SK-N-DZ (cell line): ENCODE data around the gene RETN.

Source experiments
- DNase-seq: peaks from one replicate; pipeline ENCODE4 v3.0.0-alpha.2; 2015; ENCODE audit warnings: low spot score

RETN gene

DNA sequence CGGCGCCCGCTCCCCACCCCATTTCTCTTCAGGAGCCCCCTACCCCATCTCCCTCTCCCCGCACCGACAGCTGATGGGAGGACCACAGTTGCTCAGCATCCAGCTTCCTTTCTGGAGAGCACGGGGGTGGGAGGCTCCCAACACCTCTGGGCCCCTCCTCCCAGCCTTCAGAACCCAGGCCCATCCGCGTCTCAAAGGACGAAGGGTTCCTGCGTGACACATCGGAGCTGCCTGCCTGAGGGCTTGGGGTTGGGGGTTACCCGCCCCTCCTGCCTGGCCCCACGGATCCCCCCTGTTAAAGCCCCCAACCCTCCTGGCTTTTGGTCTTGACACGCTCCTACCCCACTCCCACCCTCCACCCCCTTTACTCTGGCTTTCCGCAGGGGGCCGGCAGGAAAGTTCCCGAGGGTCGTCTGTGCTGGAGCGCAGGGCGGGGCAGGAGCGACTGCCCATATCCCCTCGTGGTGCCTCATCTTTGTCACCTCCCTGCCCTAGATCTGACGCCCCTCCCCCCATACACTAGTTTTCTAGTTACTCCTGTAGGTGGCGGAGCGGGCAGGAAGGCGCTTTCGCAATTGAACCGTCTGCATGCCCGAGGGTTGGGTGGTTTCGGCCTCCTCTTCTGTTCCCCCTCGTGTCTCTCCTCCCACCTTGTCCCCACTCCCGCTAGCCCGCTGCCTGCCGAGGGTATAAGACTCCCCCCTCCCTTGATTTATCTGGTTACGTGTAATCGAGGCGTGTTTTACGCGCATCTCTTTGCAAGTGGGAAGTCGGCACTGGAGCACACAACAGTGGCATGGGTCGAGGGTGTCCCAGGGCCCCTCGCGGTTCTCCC, 12.7 kb downstream of the RETN start:
- DNase-seq, result peak; percentile 71

DNA sequence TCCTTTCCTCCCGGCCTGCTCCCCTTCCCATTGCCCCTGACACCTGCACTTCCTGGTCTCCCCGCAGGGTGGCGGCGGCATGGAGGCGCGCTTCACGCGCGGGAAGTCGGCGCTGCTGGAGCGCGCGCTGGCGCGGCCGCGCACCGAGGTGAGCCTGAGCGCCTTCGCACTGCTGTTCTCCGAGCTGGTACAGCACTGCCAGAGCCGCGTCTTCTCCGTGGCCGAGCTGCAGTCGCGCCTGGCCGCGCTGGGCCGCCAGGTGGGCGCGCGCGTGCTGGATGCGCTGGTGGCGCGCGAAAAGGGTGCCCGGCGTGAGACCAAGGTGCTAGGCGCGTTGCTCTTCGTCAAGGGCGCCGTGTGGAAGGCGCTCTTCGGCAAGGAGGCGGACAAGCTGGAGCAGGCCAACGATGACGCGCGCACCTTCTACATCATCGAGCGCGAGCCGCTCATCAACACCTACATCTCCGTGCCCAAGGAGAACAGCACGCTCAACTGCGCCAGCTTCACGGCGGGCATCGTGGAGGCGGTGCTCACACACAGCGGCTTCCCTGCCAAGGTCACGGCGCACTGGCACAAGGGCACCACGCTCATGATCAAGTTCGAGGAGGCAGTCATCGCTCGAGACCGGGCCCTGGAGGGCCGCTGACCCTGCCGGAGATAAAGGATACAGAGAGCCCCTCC, 13.5 kb downstream of the RETN start:
- DNase-seq, result no peak

DNA sequence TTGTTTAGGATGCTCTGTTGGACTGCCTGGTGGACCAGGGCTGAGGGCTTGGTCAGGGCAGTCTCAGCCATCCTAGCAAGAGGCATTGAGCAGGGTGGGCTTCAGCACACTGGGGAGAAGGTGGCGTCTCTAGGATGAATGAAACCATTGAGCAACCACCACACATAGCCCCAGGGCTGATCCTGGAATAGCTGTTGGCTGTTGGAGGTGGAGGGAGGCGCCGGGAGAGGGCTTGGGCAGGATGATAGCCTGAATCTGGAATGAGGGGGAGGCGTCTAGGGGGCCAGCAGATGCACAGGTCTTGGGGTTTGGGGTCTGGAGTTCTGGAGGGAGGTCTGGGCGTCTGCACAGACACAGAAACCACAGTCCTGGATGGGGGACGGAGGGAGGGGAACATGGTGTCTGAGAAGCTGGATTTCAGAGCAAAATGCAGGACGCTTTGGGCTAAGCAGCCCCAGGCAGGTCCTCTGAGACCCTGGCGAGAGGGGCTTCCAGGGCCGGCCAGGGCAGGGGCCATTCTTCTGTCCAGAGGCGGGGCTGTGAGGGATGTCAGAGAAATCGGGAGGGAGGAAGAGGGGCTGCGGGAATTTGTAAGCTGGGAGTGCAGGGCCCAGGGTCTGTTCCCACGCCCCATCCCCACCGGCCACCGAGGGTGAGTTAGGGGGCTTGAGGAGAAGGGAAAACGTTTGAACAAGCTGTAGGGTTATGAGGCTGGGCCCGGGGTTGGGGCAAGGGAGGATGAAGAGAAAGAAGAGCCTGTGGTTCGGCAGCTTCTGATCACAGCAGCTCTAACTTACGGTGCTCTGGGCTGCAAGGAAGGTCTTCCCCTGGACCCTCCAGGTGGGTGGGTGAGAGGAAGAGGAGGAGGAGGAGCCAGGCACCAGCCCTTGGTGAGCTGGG, 16.9 kb downstream of the RETN start:
- DNase-seq, result no peak

DNA sequence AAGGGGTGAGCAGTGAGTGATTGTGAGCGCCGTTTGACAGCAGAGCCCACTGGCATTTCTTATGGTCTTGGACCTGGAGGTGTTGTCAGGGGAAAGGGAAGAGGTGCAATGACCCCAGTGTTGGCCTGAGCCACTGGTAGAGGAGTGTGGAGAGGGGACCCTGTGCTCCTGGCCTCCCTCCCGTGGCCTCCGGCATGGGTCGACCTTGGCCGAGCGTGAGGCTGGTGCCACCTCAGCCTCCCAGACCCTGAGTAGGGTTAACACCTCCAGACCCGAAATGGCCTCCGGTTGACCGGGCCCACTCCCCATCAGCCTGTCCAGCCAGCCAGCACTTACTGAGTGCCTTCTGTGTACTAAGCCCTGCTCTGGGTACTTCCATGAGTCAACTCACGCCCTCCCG, 18.3 kb downstream of the RETN start:
- DNase-seq, result no peak

DNA sequence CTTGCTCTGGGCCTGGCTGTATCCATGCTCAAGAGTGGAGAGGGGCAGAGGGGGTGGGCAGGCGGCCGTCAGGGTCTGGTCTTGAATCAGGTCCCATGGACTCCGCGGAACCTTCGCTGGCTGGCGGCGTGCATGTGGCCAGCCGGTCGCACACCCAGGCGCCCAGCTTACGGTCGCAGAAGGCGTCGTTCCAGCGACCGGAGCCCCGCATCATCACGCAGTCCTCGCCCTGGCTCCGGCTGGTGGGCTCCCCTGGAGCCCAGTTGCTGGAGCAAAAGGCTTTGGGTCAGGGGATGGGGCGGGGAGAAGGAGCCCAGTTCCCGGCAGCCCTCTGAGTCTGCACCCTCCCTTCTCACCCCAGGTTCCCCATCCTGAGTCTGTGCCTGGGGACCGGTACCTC, 20.3 kb downstream of the RETN start:
- DNase-seq, result no peak

DNA sequence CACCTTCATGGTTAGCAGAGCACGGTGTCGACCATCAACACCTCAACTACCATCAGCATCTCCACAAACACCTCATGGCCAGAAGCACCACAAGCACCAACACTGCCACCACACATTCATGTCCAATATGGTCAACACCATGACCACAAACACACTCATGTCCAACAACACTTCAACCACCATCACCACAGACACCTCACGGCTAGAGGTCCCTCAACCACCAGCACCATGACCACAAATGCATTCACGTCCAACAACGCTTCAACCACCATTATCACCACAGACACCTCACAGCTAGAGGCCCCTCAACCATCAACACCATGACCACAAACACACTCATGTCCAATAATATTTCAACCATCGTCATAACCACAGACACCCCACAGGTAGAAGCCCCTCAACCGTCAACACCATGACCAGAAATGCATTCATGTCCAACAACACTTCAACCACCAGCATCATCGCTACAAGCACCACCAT, 22.0 kb downstream of the RETN start:
- DNase-seq, result no peak

DNA sequence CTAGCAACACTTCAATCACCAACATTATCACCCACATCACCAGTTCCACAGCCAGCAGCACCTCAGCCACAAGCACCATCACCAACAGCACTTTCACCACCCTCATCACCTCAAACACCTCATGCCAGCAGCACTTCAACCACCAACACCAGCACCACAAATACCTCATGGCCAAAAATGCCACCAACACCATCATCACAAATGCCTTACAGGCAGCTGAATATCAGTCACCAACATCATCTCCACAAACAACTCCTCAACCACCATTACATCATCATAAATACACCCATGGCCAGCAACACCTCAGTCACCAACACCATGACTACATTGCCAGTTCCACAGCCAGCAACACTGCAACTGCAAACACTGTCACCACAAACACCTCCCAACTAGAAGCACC, 22.6 kb downstream of the RETN start:
- DNase-seq, result no peak

DNA sequence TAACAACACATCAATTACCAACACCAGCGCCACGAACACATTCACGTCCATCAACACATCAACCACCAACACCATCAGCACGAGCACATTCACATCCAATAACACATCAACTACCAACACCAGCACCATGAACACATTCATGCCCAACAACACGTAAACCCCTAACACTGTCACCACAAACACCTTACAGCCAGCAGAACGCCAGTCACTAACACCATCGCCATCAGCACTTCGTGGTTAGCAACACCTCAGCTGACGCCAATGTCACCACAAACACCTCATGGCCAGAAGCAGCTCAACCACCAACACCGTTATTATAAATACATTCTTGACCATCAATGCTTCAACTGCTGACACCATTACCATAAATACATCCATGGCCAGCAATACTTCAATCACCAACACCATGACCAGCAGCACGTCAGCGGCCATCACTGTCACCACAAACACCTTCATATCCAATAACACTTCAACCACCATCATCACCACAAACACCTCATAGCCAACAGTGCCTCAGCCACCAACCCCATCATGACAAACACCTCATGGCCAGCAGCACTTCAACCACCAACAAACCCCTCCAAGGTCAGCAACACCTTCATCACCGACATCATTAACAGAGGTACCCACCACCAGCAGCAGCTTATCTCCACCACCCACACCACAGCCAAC, 23.7 kb downstream of the RETN start:
- DNase-seq, result no peak

DNA sequence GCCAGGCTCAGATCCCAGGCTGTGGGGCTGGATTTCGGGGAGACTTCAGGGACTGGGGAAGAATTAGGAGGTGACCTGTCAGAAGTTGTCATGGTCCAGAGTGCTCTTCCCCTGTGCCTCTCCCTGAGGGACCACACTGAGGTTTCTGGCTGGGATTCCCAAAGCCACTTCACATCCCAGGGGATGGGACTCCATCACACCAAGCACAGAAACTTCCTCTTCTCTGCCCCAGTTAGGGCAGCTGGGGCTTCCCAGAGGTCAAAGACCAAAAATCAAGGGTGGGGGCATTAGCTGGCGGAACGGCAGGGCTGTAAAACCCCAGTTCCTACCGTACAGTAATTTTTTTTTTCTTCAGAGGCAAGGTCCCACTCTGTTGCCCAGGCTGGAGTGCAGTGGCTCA, 25.6 kb downstream of the RETN start:
- DNase-seq, result no peak

DNA sequence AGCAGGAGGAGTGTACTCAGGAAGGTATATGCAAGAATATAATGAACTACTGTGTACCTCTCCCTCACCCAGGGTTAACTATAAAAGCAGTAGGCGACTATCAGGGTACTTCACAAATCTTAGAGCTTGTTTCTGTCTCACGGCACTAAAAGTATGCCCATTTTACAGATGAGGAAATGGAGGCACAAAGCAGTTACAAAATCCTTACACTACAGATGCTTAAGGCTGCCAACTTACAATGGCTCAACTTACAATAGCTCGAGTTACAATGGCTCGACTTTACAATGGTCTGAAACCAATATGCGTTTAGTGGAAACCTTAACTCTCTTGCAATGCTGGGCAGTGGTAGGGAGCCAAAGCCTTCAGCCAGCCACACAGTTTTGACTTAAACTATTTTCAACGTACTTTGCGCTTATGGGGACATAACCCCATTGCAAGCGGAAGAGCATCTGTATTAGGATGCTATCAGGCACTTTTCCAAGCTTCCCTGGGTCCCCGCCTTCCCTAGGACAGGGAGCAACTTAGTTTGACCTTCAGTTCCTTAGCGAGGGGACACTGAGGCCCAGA, 29.0 kb downstream of the RETN start:
- DNase-seq, result no peak

DNA sequence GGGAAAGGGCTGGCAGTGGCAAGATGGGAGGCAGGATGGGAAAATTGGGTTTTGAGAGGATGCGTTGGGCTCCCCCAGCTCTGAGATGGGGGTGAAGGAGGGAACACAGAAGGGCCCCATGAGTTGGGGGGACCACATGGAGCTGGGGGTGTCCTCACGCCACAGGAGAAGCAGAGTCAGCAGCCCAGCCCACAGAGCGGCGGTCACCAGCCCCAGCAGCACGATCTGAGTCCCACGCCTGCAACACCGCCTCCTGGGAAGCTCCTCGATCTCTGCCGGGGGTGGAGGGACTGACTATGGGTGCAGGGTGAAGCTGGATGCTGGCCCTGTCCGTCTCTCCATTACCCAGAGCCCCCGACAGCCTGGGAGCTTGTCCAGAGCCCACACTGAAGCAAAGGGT, 29.7 kb downstream of the RETN start:
- DNase-seq, result no peak

DNA sequence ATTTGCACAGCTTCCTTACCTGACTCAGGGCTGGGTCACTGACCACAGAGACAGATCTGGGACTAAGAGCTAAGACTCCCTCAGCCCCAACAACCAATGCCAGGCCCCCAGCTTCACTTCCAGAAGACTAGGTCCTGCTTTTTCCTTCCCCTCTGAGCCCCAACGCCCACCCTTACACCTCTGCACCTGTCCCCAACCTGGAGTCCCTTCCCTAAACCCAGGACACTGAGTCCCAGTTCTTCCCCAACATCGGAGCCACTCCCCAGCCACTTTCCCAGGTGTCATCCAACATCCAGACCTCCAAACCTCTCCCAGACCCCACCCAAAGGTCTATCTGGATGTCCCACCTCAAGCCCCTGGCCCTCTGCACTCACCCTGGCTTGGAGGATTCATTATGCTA, 30.2 kb downstream of the RETN start:
- no peak for DNase-seq

DNA sequence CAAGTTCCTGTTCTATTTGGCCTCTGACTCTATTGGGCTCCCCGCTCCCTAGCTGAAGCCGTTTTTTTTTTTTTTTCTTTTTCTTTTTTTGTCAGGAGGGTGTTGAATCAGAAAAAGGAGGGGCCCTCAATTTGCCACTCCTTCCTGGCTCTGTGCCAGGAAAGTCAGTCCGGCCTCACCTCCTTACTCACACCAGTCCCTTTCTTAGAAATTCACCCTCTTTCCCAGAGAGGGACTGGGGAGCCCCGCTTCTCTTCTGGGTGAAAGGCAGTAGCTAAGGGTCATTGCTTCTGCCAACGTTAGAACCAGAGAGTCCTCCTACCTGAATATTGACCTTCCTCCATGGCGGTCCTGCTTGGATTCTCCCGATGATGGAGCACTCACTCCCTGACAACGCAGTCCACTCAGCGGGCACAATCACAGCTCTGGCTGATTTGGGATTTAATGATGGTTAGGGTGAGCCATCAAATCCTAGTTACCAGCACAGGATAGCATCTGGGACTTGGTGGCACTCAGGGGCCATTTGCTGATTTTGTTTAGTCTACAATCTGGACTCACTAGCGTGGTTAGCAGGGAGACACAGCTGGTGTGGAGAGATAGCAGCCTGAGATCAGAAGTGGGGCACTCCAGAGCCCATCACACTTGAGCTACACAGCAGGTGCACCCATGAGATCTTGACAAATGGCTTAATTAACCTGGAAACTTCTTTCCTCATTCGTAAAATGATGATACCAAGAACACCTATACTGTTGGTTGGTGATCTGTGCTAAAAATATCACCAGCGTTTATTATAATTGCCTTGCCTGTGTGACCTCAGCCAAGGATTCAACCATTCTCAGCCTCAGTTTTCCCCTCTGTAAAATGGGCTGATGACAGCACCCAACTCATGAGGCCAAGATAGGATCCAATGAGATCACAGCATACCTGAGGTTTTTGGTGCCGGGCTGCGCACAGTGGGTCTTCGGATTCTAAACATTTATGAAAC, 30.9 kb downstream of the RETN start:
- no peak for DNase-seq

DNA sequence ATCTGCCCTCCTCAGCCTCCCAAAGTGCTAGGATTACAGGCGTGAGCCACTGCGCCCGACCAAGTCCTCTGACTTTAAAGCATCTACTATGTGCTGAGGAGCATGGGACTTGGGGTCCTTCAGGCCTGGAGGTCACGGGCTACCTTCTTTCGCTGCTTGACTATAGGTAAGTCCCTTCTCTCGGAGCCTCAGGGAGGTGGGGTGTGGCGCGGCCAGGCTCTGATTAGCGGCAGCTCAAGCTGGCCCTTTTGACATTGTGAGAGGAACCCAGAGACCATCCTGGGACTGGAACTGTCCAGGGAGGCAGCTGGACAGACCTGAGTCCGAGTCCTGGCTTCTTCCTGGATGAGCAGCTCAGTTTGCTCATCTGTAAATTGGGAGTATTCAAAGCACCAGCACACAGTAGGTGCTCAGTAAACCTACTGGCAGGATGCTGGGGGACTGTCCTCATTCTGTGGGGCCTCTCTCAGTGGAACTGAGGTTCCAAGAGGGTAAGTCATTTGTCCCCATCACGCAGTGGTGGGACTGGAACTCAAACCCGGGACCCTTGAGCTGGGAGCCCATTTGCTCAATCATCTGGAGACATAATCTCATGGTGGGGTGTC, 32.3 kb downstream of the RETN start:
- no peak for DNase-seq

DNA sequence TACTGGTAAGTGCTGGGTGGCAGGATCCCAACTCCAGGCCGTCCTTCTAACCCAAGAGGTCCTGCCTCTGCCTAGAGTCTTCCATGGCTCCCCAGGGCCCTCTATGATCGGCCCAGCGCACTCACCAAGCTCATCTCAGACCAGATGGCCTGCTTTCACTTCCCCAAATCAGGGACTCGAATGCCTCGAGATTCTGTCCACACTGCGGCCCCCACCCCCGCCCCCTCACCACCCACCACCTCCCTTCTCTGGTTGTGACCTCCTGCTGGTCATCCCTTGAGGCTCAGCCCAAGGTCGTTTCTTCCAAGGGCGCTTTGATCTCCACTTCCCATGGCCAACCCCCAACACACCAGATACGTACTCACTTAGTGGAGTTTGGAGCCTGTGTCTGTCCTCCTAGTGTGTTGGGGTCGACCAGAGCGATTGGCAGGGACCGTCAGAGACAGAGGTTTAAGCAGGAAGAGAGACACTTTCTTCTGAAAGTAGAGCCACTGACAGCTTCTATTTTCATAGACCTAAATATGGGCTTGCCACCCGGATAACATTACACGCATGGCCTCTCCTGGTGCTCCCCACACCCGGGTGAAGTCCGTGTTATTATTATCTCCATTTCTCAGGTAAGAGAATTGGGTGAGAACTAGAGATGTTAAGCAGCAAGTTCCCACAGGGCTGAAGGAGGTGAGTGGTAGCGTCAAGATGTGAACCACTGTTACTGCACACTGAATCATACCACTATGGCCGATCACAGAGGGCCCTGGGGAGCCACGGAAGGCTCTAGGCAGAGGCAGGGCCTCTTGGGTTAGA, 33.0 kb downstream of the RETN start, which contains the start of gene FCER2:
FCER2 (minus strand) TSS at position 478 of the 804 bp plus-strand sequence. CDS start 2,371 bp downstream, outside the sequence.
- no peak for DNase-seq

DNA sequence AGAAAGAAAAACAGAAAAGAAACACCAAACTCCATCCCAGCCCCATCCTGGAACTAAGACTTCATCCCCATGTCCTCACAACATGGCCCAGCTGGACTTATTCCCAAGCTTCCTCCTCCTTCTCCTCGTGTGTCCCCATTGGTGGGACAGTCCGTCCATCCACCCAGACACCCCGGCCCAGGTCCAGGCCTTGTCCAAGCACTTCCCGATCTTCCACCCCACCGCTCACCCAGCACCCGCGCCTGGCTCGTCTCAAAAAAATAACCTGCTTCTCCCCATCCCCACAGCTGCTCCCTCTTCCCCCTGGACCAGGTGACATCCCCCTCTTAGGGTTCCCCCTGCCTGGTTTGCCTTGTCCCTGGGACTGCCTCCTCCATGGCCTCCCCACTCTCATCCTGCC, 34.5 kb downstream of the RETN start:
- DNase-seq, result no peak

DNA sequence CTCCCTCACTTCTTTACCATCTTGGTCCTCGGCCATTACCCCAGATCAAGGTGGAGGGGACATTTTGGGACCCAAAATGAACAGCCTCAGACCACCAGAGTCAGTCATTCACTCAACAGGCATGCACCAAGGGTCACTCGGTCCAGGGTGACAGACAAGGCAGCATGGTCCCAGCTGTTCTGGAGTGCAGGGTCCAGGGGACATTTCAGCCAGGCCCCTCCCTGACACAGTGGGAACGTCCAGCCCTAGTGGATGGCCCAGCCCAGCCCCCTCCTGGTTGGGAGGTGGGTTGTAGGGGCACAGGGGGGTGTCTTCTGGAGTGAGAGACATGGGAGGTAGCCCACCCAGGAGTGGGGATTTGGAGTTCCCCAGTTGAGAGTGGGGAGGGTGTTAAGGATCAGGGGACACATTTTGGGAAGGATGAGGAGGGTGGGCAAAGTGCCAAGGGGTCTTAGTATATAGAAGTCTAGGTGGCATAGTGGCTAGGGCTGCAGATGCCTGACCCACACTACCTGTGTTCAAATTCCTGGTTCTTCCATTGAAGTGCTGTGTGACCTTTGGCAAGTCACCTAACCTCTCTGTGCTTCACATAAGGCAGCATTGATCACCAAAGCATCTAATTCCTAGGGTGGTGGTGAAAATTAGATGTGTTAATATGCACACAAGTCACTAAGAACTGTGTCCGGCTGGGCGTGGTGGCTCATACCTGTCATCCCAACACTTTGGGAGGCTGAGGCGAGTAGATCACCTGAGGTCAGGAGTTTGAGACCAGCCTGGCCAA, 35.6 kb downstream of the RETN start:
- no peak for DNase-seq
